Loucy (cell line): Measurements from ENCODE around the gene ZNF766.

Source experiments
- CTCF ChIP-seq: fragments of 200-600 bp; sonication (generic); conservative IDR thresholded peaks from 2 replicates; pipeline ENCODE4 v1.5.1; 2014; ENCODE audit warnings: mild to moderate bottlenecking, antibody characterized with exemption, low read length
- EZH2phosphoT487 ChIP-seq: fragments of 200-600 bp; IDR thresholded peaks from 2 replicates; pipeline ENCODE4 v1.6.1; 2018; ENCODE audit warnings: antibody characterized with exemption, mild to moderate bottlenecking, moderate library complexity, borderline replicate concordance

DNA sequence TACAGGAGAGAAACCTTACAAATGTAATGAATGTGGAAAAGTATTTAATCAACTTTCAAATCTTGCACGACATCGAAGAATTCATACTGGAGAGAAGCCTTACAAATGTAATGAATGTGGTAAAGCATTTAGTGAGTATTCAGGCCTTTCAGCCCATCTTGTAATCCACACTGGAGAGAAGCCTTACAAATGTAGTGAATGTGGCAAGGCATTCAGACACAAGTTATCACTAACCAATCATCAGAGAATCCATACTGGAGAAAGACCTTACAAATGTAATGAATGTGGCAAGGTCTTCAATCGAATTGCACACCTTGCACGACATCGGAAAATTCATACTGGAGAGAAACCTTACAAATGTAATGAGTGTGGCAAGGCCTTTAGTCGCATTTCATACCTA, 53.0 kb downstream of the ZNF766 start:
- TF ChIP-seq CTCF (no peak), EZH2phosphoT487 (no peak)
